Activated T-helper 17 cell treated with anti-CD3 and anti-CD28 coated beads, Interleukin-2, amount 50 U/mL, for 72 hours (primary cell): ENCODE data around the gene TBC1D9. TPM values are rescaled to one million over a fixed set of nuclear protein-coding genes. Genes with fewer than 3 reads are reported as not detected.
"Not testable (repeated sequence)": the region's sequence is repeated elsewhere in the genome, so short reads cannot be mapped to it uniquely, and the experiment has no call there.

Experiments
- ATAC-seq: fragments of 150-1000 bp; cut with Tn5 transposase; replicated peaks from 2 replicates; pipeline ENCODE4 v1.10.0; 2021; ENCODE audit warnings: mild to moderate bottlenecking, moderate library complexity
- H3K27ac Mint-ChIP-seq: one replicate; pipeline ENCODE4 v1.8.0; 2022; ENCODE audit warnings: mixed read lengths
- H3K27me3 Mint-ChIP-seq: one replicate; pipeline ENCODE4 v1.8.0; 2022; ENCODE audit warnings: mixed read lengths
- H3K36me3 Mint-ChIP-seq: one replicate; pipeline ENCODE4 v1.8.0; 2022; ENCODE audit warnings: low read depth, mild to moderate bottlenecking, mixed read lengths
- H3K4me1 Mint-ChIP-seq: one replicate; pipeline ENCODE4 v1.8.0; 2022; ENCODE audit warnings: mixed read lengths
- H3K4me3 Mint-ChIP-seq: one replicate; pipeline ENCODE4 v1.8.0; 2022; ENCODE audit warnings: mild to moderate bottlenecking, mixed read lengths
- H3K9me3 Mint-ChIP-seq: one replicate; pipeline ENCODE4 v1.8.0; 2022; ENCODE audit warnings: mixed read lengths
- total RNA-seq, 2 donors: library from RNA; stranded (reverse); gene quantifications; one replicate each; pipeline ENCODE4 v1.2.3, GENCODE V29; 2022

TBC1D9 gene
- total RNA-seq, 2 donors from 2014 or later = 0.05 TPM; not detected in 1

GRCh38 chr4:140774510-140774909 is 18.3 kb upstream of the TBC1D9 start:
- Mint-ChIP-seq H3K27me3 (no peaks in the 10 kb centered on the region), H3K4me3 (no peak overlapping the region), H3K36me3 (no peaks in the 10 kb centered on the region), H3K27ac (no peak overlapping the region), H3K9me3 (no peaks in the 10 kb centered on the region), H3K4me1 (no peaks in the 10 kb centered on the region)
- no peak for ATAC-seq

- no peaks in the 10 kb centered on the region for H3K36me3 Mint-ChIP-seq
- no peak overlapping the region for H3K27ac Mint-ChIP-seq
- H3K27me3 Mint-ChIP-seq = peaks cover 7% of the 10 kb centered on the region
- H3K4me1 Mint-ChIP-seq = no peaks in the 10 kb centered on the region
- no peak overlapping the region for H3K4me3 Mint-ChIP-seq
- no peak for ATAC-seq
- H3K9me3 Mint-ChIP-seq = no peaks in the 10 kb centered on the region
Observed at GRCh38 chr4:140769209-140769608, 13.0 kb upstream of the TBC1D9 start.

- ATAC-seq = no peak
- Mint-ChIP-seq H3K4me3 (no peak overlapping the region), H3K4me1 (no peaks in the 10 kb centered on the region), H3K9me3 (no peaks in the 10 kb centered on the region), H3K36me3 (no peaks in the 10 kb centered on the region), H3K27me3 (peaks cover 13% of the 10 kb centered on the region), H3K27ac (no peak overlapping the region)
Observed at GRCh38 chr4:140764785-140765392, 8.7 kb upstream of the TBC1D9 start.

GRCh38 chr4:140762202-140762601 is 6.0 kb upstream of the TBC1D9 start:
- peaks cover 29% of the 10 kb centered on the region for H3K27me3 Mint-ChIP-seq
- H3K36me3 Mint-ChIP-seq = no peaks in the 10 kb centered on the region
- no peaks in the 10 kb centered on the region for H3K4me1 Mint-ChIP-seq
- H3K4me3 Mint-ChIP-seq = no peak overlapping the region
- H3K9me3 Mint-ChIP-seq = no peaks in the 10 kb centered on the region
- ATAC-seq = no peak
- no peak overlapping the region for H3K27ac Mint-ChIP-seq

GRCh38 chr4:140757232-140757630 is 1.0 kb upstream of the TBC1D9 start:
- peak overlapping the region; percentile 34 for H3K4me3 Mint-ChIP-seq
- H3K36me3 Mint-ChIP-seq = no peaks in the 10 kb centered on the region
- no peak overlapping the region for H3K27ac Mint-ChIP-seq
- no peaks in the 10 kb centered on the region for H3K4me1 Mint-ChIP-seq
- H3K9me3 Mint-ChIP-seq = no peaks in the 10 kb centered on the region
- peaks cover 47% of the 10 kb centered on the region for H3K27me3 Mint-ChIP-seq
- ATAC-seq = no peak

- peak; percentile 45 for ATAC-seq
- H3K27ac Mint-ChIP-seq = no peak overlapping the region
Observed at GRCh38 chr4:140755774-140756318, 339 bp downstream of the TBC1D9 start.

GRCh38 chr4:140754918-140755773 is 1.0 kb downstream of the TBC1D9 start:
- no peaks in the 10 kb centered on the region for H3K9me3 Mint-ChIP-seq
- H3K4me1 Mint-ChIP-seq = no peaks in the 10 kb centered on the region
- H3K27ac Mint-ChIP-seq = no peak overlapping the region
- no peak for ATAC-seq
- H3K27me3 Mint-ChIP-seq = peaks cover 53% of the 10 kb centered on the region
- H3K36me3 Mint-ChIP-seq = no peaks in the 10 kb centered on the region
- H3K4me3 Mint-ChIP-seq = no peak overlapping the region

More at GRCh38 chr4:140755774-140756318, 339 bp downstream of the TBC1D9 start:
- Mint-ChIP-seq H3K36me3 (no peaks in the 10 kb centered on the region), H3K27me3 (peaks cover 53% of the 10 kb centered on the region), H3K9me3 (no peaks in the 10 kb centered on the region), H3K4me1 (no peaks in the 10 kb centered on the region), H3K4me3 (no peak overlapping the region)

- Mint-ChIP-seq H3K4me3 (no peak overlapping the region), H3K36me3 (no peaks in the 10 kb centered on the region), H3K9me3 (peaks cover 3% of the 10 kb centered on the region), H3K4me1 (no peaks in the 10 kb centered on the region), H3K27me3 (peaks cover 51% of the 10 kb centered on the region), H3K27ac (no peak overlapping the region)
- ATAC-seq = no peak
Observed at GRCh38 chr4:140753329-140753728, 2.9 kb downstream of the TBC1D9 start.

GRCh38 chr4:140752291-140753068 is 3.7 kb downstream of the TBC1D9 start:
- Mint-ChIP-seq H3K4me1 (no peaks in the 10 kb centered on the region), H3K27me3 (peaks cover 49% of the 10 kb centered on the region), H3K9me3 (peaks cover 9% of the 10 kb centered on the region), H3K27ac (no peak overlapping the region), H3K36me3 (no peaks in the 10 kb centered on the region), H3K4me3 (no peak overlapping the region)
- ATAC-seq = no peak

- ATAC-seq = no peak
- peaks cover 9% of the 10 kb centered on the region for H3K9me3 Mint-ChIP-seq
- no peak overlapping the region for H3K27ac Mint-ChIP-seq
- H3K4me1 Mint-ChIP-seq = no peaks in the 10 kb centered on the region
- H3K27me3 Mint-ChIP-seq = peaks cover 45% of the 10 kb centered on the region
- H3K4me3 Mint-ChIP-seq = no peak overlapping the region
- no peaks in the 10 kb centered on the region for H3K36me3 Mint-ChIP-seq
Observed at GRCh38 chr4:140750470-140750869, 5.7 kb downstream of the TBC1D9 start.

- no peak overlapping the region for H3K27ac Mint-ChIP-seq
- ATAC-seq = no peak
- peaks cover 9% of the 10 kb centered on the region for H3K9me3 Mint-ChIP-seq
- H3K36me3 Mint-ChIP-seq = no peaks in the 10 kb centered on the region
- no peak overlapping the region for H3K4me3 Mint-ChIP-seq
- H3K27me3 Mint-ChIP-seq = peaks cover 38% of the 10 kb centered on the region
- no peaks in the 10 kb centered on the region for H3K4me1 Mint-ChIP-seq
Observed at GRCh38 chr4:140748171-140748570, 8.0 kb downstream of the TBC1D9 start.

- H3K4me3 Mint-ChIP-seq, H3K9me3 Mint-ChIP-seq, H3K36me3 Mint-ChIP-seq, H3K27ac Mint-ChIP-seq, H3K4me1 Mint-ChIP-seq, ATAC-seq: not testable (repeated sequence)
- H3K27me3 Mint-ChIP-seq = peaks cover 36% of the 10 kb centered on the region
Observed at GRCh38 chr4:140746546-140746945, 9.6 kb downstream of the TBC1D9 start.

- no peak for ATAC-seq
- Mint-ChIP-seq H3K27ac (no peak overlapping the region), H3K9me3 (peaks cover 9% of the 10 kb centered on the region), H3K4me1 (no peaks in the 10 kb centered on the region), H3K4me3 (no peak overlapping the region), H3K27me3 (peaks cover 40% of the 10 kb centered on the region), H3K36me3 (no peaks in the 10 kb centered on the region)
Observed at GRCh38 chr4:140744421-140744820, 11.8 kb downstream of the TBC1D9 start.

- Mint-ChIP-seq H3K4me3 (no peak overlapping the region), H3K36me3 (no peaks in the 10 kb centered on the region), H3K4me1 (no peaks in the 10 kb centered on the region), H3K9me3 (peaks cover 6% of the 10 kb centered on the region), H3K27me3 (peaks cover 43% of the 10 kb centered on the region), H3K27ac (no peak overlapping the region)
- ATAC-seq = no peak
Observed at GRCh38 chr4:140743194-140743931, 12.8 kb downstream of the TBC1D9 start.
